ENCODE data around the gene B3GNT4. TPM values are rescaled to one million over a fixed set of nuclear protein-coding genes. Genes with fewer than 3 reads are reported as not detected.
A peak's percentile ranks its signal among the peaks of the same experiment; 100 is the strongest.
"Not testable (repeated sequence)": the region's sequence is repeated elsewhere in the genome, so short reads cannot be mapped to it uniquely, and the experiment has no call there.

B3GNT4 gene
- total and polyA plus RNA-seq, 4 donors = 1.3 to 7.6 (median 5.3) TPM

DNA sequence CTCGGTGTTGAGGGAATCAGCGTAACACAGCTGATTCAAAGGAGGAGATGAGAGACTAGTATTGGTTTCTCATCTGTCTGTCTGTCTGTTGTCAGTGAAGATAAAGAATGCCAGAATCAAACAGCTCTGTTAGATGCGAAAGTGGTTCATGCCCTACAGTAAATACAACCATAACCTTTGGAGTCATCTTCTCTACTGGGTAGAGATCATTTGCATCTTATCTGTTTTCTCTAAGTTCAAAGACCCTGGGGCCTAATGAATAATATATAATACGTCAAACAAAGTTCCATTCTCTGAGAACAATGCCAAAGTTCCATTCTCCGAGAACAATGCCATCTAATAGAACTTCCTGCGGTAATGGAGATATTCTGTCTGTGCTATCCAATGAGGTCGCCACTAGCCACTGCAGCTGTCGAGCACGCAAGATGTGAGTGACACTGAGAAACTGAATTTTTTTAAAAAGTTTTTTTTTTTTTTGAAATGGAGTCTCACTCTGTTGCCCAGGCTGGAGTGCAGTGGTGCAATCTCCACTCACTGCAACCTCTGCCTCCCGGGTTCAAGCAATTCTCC is 36.1 kb upstream of the B3GNT4 start:
- no peak for DNase-seq (ENCODE audit: low read depth in 4 of 6, low spot score in 6 of 6)
- no peak overlapping the region for H3K27ac ChIP-seq (ENCODE audit: low read depth, low read length)
- WGBS (ENCODE audit: insufficient coverage) = 96% methylated on average over 4 of the region's 10 CpGs
- H3K4me3 ChIP-seq (ENCODE audit: low read depth, low read length) = no peak overlapping the region
- H3K36me3 ChIP-seq (ENCODE audit: control insufficient read depth, insufficient read depth, low read length) = no peaks in the 10 kb centered on the region
- no peaks in the 10 kb centered on the region for H3K4me1 ChIP-seq (ENCODE audit: control insufficient read depth, insufficient read depth, low read length)
- no peaks in the 10 kb centered on the region for H3K9me3 ChIP-seq (ENCODE audit: control insufficient read depth, insufficient read depth, low read length)
- H3K27me3 ChIP-seq (ENCODE audit: control insufficient read depth, insufficient read depth, low read length) = no peaks in the 10 kb centered on the region

DNA sequence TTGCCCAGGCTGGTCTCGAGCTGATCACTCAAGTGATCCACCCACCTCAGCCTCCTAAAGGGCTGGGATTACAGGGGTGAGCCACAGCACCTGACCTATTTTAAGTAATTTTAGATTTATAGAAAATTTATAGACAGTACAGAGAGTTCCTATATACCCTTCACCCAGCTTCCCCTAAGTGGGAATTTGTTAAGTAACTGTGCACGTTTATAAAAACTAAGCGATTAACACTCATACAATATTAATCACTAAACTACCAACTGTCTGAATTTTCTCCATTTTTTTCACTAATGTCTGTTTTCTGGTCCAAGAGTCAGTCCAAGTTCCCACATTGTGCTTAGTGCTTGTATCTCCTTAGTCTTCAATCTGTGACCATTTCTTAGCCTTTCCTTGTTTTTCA is 35.0 kb upstream of the B3GNT4 start:
- Histone ChIP-seq H3K36me3 (ENCODE audit: control insufficient read depth, insufficient read depth, low read length) (no peaks in the 10 kb centered on the region), H3K9me3 (ENCODE audit: control insufficient read depth, insufficient read depth, low read length) (no peaks in the 10 kb centered on the region), H3K4me3 (ENCODE audit: low read depth, low read length) (no peak overlapping the region), H3K27ac (ENCODE audit: low read depth, low read length) (no peak overlapping the region), H3K4me1 (ENCODE audit: control insufficient read depth, insufficient read depth, low read length) (no peaks in the 10 kb centered on the region), H3K27me3 (ENCODE audit: control insufficient read depth, insufficient read depth, low read length) (no peaks in the 10 kb centered on the region)
- 94% methylated on average over 2 of the region's 3 CpGs for WGBS (ENCODE audit: insufficient coverage)
- no peak for DNase-seq (ENCODE audit: low read depth in 4 of 6, low spot score in 6 of 6)

DNA sequence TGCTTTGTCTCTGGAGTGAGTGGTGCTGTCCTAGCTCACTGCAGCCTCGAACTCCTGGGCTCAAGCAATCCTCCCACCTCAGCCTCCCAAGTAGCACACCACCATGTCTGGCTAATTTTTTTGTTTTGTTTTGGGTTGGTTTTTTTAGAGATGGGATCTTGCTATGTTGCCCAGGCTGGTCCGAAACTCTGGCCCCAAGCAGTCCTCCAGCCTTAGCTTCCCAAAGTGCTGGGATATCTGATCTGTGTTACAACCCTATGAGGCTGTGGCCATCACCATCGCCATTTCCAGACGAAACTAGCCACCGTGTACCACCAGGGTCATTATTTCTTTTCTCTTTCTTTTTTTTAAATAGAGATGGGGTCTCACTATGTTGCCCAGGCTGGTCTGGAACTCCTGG is 32.1 kb upstream of the B3GNT4 start:
- H3K9me3 ChIP-seq (ENCODE audit: control insufficient read depth, insufficient read depth, low read length) = no peaks in the 10 kb centered on the region
- WGBS (ENCODE audit: insufficient coverage) = 80% methylated on average over 1 of the region's 5 CpGs
- no peaks in the 10 kb centered on the region for H3K4me1 ChIP-seq (ENCODE audit: control insufficient read depth, insufficient read depth, low read length)
- no peaks in the 10 kb centered on the region for H3K27me3 ChIP-seq (ENCODE audit: control insufficient read depth, insufficient read depth, low read length)
- H3K27ac ChIP-seq (ENCODE audit: low read depth, low read length) = no peak overlapping the region
- no peak overlapping the region for H3K4me3 ChIP-seq (ENCODE audit: low read depth, low read length)
- no peaks in the 10 kb centered on the region for H3K36me3 ChIP-seq (ENCODE audit: control insufficient read depth, insufficient read depth, low read length)
- DNase-seq (ENCODE audit: low read depth in 4 of 6, low spot score in 6 of 6) = no peak

DNA sequence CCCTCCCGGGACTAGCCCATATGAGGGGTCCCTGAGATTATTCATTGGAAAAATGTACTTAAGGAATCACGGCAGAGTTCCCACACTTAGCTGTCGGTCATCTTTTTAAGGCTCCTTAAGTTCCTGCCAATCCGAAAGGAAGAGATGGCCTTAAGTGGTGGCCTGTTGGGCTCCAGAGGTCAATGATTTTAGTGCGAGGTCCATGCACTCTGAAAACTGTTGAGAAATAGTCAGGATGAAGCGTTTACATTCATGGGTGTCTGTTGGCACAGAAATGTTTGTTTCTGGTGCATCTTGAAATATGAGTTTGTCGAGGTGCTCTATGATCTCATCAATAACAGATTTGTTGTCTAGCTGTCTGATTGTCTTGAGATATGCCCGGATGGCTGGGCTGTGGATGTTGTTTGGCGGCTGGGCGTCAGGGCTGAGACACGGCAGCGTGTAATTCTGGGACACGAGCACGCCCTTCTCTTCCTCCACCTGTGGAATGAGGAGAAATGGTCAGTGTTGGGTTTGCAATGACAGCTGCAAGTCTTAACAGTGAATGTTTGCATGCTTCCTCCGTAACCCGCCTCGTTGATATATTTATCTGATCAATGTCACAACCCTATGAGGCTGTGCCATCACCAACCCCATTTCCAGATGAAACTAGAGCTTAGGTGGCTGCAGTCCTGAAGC is 31.1 kb upstream of the B3GNT4 start:
- DNase-seq (ENCODE audit: low read depth in 4 of 6, low spot score in 6 of 6) = no peak
- no peaks in the 10 kb centered on the region for H3K36me3 ChIP-seq (ENCODE audit: control insufficient read depth, insufficient read depth, low read length)
- WGBS (ENCODE audit: insufficient coverage) = 77% methylated on average over 8 of the region's 17 CpGs
- H3K9me3 ChIP-seq (ENCODE audit: control insufficient read depth, insufficient read depth, low read length) = no peaks in the 10 kb centered on the region
- H3K4me3 ChIP-seq (ENCODE audit: low read depth, low read length) = no peak overlapping the region
- H3K27me3 ChIP-seq (ENCODE audit: control insufficient read depth, insufficient read depth, low read length) = no peaks in the 10 kb centered on the region
- no peaks in the 10 kb centered on the region for H3K4me1 ChIP-seq (ENCODE audit: control insufficient read depth, insufficient read depth, low read length)
- H3K27ac ChIP-seq (ENCODE audit: low read depth, low read length) = no peak overlapping the region

DNA sequence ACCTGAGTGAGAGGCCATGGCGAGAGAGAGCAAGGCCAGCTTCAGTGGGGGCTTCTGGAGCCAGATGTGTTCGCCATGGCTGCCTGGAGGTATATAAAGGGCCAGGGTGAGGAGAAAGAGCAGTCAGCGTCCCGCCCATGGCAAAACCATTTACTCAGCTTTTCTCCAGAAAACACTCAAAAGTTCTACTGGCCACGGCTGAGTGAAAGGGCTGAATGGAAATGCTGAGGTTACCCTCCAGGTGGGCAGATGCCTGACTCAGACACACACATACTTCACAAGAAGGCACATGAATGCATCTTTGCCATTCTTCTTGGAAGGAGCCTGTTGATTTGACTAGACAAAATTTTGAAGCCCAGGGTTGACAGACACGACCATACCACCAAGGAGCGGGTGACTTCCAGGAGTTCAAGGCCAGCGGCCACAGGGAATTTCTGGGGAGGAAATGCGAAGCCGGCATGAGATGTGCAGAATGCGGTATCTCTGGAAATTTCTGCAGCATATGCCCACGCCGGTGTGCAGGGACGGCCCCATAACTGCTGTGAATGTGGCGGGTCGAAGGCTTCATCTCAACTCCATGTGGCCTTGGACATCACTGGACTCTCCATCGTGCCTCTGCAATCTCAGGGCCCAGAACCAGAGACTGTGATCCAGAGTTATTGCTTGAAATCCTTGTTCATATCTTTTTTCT is 29.2 kb upstream of the B3GNT4 start, which contains the start of gene IL31:
TSS of gene IL31 (minus strand) at position 67 of the 691 bp plus-strand sequence. CDS start at position 18, 49 bp downstream.
- no peak within 1 kb of the TSS for H3K4me3 ChIP-seq (ENCODE audit: low read depth, low read length)
- no peaks in the 10 kb centered on the region for H3K4me1 ChIP-seq (ENCODE audit: control insufficient read depth, insufficient read depth, low read length)
- no peaks in the 10 kb centered on the region for H3K9me3 ChIP-seq (ENCODE audit: control insufficient read depth, insufficient read depth, low read length)
- DNase-seq (ENCODE audit: low read depth in 4 of 6, low spot score in 6 of 6) = no peak
- 97% methylated on average over 13 of the region's 17 CpGs for WGBS (ENCODE audit: insufficient coverage)
- H3K36me3 ChIP-seq (ENCODE audit: control insufficient read depth, insufficient read depth, low read length) = no peaks in the 10 kb centered on the region
- H3K27me3 ChIP-seq (ENCODE audit: control insufficient read depth, insufficient read depth, low read length) = no peaks in the 10 kb centered on the region
- no peak within 1 kb of the TSS for H3K27ac ChIP-seq (ENCODE audit: low read depth, low read length)

DNA sequence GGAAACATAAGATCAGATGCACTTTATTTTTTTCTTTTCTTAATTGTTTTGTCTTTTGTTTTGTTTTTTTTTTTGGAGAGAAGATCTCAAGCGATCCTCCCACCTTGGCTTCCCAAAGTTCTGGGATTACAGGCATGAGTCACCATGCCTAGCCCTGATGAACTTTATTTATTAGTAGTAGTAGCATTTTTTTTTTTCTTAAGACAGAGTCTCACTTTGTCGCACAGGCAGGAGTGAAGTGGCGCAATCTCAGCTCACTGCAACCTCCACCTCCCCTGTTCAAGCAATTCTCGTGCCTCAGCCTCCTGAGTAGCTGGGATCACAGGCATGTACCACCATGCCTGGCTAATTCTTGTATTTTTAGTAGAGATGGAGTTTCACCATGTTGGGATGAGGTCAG is 27.0 kb upstream of the B3GNT4 start:
- H3K27ac ChIP-seq (ENCODE audit: low read depth, low read length); DNase-seq (ENCODE audit: low read depth in 4 of 6, low spot score in 6 of 6); H3K4me1 ChIP-seq (ENCODE audit: control insufficient read depth, insufficient read depth, low read length); H3K36me3 ChIP-seq (ENCODE audit: control insufficient read depth, insufficient read depth, low read length); H3K4me3 ChIP-seq (ENCODE audit: low read depth, low read length); H3K27me3 ChIP-seq (ENCODE audit: control insufficient read depth, insufficient read depth, low read length); H3K9me3 ChIP-seq (ENCODE audit: control insufficient read depth, insufficient read depth, low read length): not testable (repeated sequence)
- 100% methylated on average over 1 of the region's 4 CpGs for WGBS (ENCODE audit: insufficient coverage)

DNA sequence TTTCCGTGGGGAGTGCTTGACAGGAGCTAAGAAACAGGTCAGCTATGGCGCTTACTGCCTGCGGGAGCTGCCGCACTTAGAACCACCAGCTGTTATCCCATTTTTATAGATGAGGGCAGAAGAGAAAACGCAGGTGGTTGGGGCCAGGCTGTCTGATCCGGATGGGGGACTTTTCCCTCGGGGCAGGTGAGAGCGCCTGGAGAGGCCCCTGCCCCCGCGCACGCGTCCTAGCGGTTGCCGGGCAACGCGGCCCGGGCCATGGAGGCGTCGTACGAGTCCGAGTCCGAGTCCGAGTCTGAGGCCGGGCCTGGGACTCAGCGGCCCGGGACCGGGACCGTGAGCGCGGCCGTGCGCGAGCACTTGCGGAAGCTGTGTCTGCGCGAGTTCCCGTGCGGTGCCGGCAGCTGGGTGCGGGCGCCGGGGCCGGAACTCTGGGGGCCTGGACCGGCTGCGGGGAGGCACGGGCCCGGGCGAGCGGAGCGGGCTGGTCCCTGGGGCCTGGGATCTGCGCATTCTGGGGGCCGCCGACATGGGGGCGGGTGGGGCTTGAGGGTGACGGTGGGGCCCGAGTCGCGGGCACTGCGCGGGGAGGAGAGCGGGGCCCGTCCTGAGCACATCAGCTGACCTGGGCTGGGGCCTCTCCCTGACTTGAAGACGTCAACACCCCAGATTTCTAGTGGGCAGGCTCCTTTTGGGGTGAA is 20.5 kb upstream of the B3GNT4 start, which contains the start of gene LRRC43:
TSS of gene LRRC43 (plus strand) at position 237 of the 701 bp plus-strand sequence. CDS start at position 259, 22 bp downstream.
- Histone ChIP-seq H3K9me3 (ENCODE audit: control insufficient read depth, insufficient read depth, low read length) (no peaks in the 10 kb centered on the region), H3K36me3 (ENCODE audit: control insufficient read depth, insufficient read depth, low read length) (peaks cover 6% of the 10 kb centered on the region), H3K27ac (ENCODE audit: low read depth, low read length) (no peak within 1 kb of the TSS), H3K4me3 (ENCODE audit: low read depth, low read length) (peak within 1 kb of the TSS; percentile 43), H3K4me1 (ENCODE audit: control insufficient read depth, insufficient read depth, low read length) (peaks cover 5% of the 10 kb centered on the region), H3K27me3 (ENCODE audit: control insufficient read depth, insufficient read depth, low read length) (peaks cover 3% of the 10 kb centered on the region)
- 1% methylated on average over 61 of the region's 63 CpGs for WGBS (ENCODE audit: insufficient coverage)
- peak in 2 of 6 donors; percentile 63 to 72 for DNase-seq (ENCODE audit: low read depth in 4 of 6, low spot score in 6 of 6)

DNA sequence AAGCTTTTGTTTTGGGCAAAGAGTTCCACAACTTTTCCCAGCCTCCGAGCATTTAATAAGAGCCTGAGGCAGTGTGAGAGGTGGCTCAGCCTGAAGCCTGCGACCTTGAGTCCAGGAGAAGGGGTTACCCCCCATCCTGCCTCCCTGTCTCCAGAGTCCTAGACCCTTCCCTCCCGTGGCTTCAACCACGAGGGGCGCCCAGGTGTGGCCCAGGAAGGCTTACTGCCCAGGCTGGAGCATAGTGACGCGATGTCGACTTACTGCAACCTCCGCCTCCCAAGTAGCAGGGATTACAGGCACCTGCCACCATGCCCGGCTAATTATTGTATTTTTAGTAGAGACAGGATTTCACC is 19.9 kb upstream of the B3GNT4 start:
- H3K36me3 ChIP-seq (ENCODE audit: control insufficient read depth, insufficient read depth, low read length) = peaks cover 6% of the 10 kb centered on the region
- no peak overlapping the region for H3K27ac ChIP-seq (ENCODE audit: low read depth, low read length)
- peaks cover 5% of the 10 kb centered on the region for H3K4me1 ChIP-seq (ENCODE audit: control insufficient read depth, insufficient read depth, low read length)
- no peaks in the 10 kb centered on the region for H3K9me3 ChIP-seq (ENCODE audit: control insufficient read depth, insufficient read depth, low read length)
- H3K27me3 ChIP-seq (ENCODE audit: control insufficient read depth, insufficient read depth, low read length) = peaks cover 3% of the 10 kb centered on the region
- WGBS (ENCODE audit: insufficient coverage) = 39% methylated on average over 4 of the region's 10 CpGs
- DNase-seq (ENCODE audit: low read depth in 4 of 6, low spot score in 6 of 6) = no peak
- peak overlapping the region; percentile 43 for H3K4me3 ChIP-seq (ENCODE audit: low read depth, low read length)

DNA sequence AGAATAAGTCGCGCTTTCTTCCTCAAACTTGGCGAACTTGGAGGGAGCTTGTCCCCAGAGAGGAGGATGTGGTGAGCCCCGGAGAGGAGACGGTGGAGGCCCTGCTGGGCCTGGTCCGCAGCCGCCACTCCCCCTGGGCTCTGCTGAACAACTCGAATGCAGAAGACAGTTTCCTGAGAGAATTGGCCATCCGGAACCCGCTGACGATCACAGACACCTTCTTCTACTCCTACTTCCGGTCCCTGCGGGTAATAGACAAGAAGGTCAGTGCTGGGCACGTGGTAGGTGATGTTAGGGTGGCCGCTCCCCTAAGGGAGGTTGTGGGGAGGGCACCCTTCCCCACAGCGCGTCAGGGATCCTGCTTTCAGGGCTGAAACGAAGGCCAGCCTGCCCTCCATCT is 19.0 kb upstream of the B3GNT4 start:
- no peaks in the 10 kb centered on the region for H3K9me3 ChIP-seq (ENCODE audit: control insufficient read depth, insufficient read depth, low read length)
- H3K4me3 ChIP-seq (ENCODE audit: low read depth, low read length) = no peak overlapping the region
- WGBS (ENCODE audit: insufficient coverage) = 81% methylated on average over 8 of the region's 18 CpGs
- peaks cover 3% of the 10 kb centered on the region for H3K27me3 ChIP-seq (ENCODE audit: control insufficient read depth, insufficient read depth, low read length)
- H3K27ac ChIP-seq (ENCODE audit: low read depth, low read length) = no peak overlapping the region
- peaks cover 6% of the 10 kb centered on the region for H3K36me3 ChIP-seq (ENCODE audit: control insufficient read depth, insufficient read depth, low read length)
- peaks cover 5% of the 10 kb centered on the region for H3K4me1 ChIP-seq (ENCODE audit: control insufficient read depth, insufficient read depth, low read length)
- DNase-seq (ENCODE audit: low read depth in 4 of 6, low spot score in 6 of 6) = no peak

All from spinal cord (tissue), 10 donors.